WTC11 (cell line): Measurements from ENCODE around the gene MCOLN1. TPM values are rescaled to one million over a fixed set of nuclear protein-coding genes. Genes with fewer than 3 reads are reported as not detected.

Experiments used
- CBFB ChIP-seq: sonication (generic); formaldehyde crosslinking; IDR thresholded peaks from 2 replicates; pipeline ENCODE4 v1.8.1; 2022; ENCODE audit warnings: mild to moderate bottlenecking, low read depth, missing genetic modification reagents
- ELF4 ChIP-seq: sonication (generic); formaldehyde crosslinking; IDR thresholded peaks from 2 replicates; pipeline ENCODE4 v1.8.1; 2022; ENCODE audit warnings: low read depth, mild to moderate bottlenecking, moderate library complexity, missing genetic modification reagents
- EMX1 ChIP-seq: fragments of 250-450 bp; sonication (Bioruptor Pico); IDR thresholded peaks from 2 replicates; pipeline ENCODE4 v1.8.0; 2021; ENCODE audit warnings: mild to moderate bottlenecking
- ETV6 ChIP-seq: sonication (generic); formaldehyde crosslinking; IDR thresholded peaks from 2 replicates; pipeline ENCODE4 v1.8.1; 2022; ENCODE audit warnings: mild to moderate bottlenecking, missing genetic modification reagents
- FOXK1 ChIP-seq: sonication (generic); formaldehyde crosslinking; IDR thresholded peaks from 2 replicates; pipeline ENCODE4 v1.8.0; 2022; ENCODE audit warnings: mild to moderate bottlenecking, moderate library complexity, missing genetic modification reagents
- FOXP1 ChIP-seq: sonication (generic); formaldehyde crosslinking; IDR thresholded peaks from 2 replicates; pipeline ENCODE4 v1.8.0; 2022; ENCODE audit warnings: missing genetic modification reagents, mild to moderate bottlenecking, moderate library complexity, borderline replicate concordance
- GABPB1 ChIP-seq: sonication (generic); formaldehyde crosslinking; IDR thresholded peaks from 2 replicates; pipeline ENCODE4 v1.8.1; 2023; ENCODE audit warnings: mild to moderate bottlenecking, missing genetic modification reagents
- GTF2I ChIP-seq: fragments of 250-450 bp; sonication (Bioruptor Pico); conservative IDR thresholded peaks from 2 replicates; pipeline ENCODE4 v1.4.0; 2021; ENCODE audit warnings: mild to moderate bottlenecking
- NFYB ChIP-seq: sonication (generic); formaldehyde crosslinking; conservative IDR thresholded peaks from 2 replicates; pipeline ENCODE4 v1.8.0; 2022; ENCODE audit warnings: low read depth, missing genetic modification reagents
- NR1H2 ChIP-seq: sonication (generic); formaldehyde crosslinking; IDR thresholded peaks from 2 replicates; pipeline ENCODE4 v1.9.0; 2021; ENCODE audit warnings: mild to moderate bottlenecking, moderate library complexity, missing genetic modification reagents
- RORB ChIP-seq: fragments of 250-450 bp; sonication (Bioruptor Pico); IDR thresholded peaks from 2 replicates; pipeline ENCODE4 v1.9.0; 2021; ENCODE audit warnings: mild to moderate bottlenecking
- SOX15 ChIP-seq: fragments of 250-450 bp; sonication (Bioruptor Pico); IDR thresholded peaks from 2 replicates; pipeline ENCODE4 v1.9.0; 2021; ENCODE audit warnings: mild to moderate bottlenecking
- TEAD1 ChIP-seq: sonication (generic); formaldehyde crosslinking; IDR thresholded peaks from 2 replicates; pipeline ENCODE4 v1.8.0; 2022; ENCODE audit warnings: mild to moderate bottlenecking, missing genetic modification reagents
- TEAD4 ChIP-seq: sonication (generic); formaldehyde crosslinking; IDR thresholded peaks from 2 replicates; pipeline ENCODE4 v1.8.0; 2022; ENCODE audit warnings: mild to moderate bottlenecking, missing genetic modification reagents
- TP53 ChIP-seq: sonication (generic); formaldehyde crosslinking; IDR thresholded peaks from 2 replicates; pipeline ENCODE4 v1.8.1; 2023; ENCODE audit warnings: mild to moderate bottlenecking, missing genetic modification reagents
- ZBTB21 ChIP-seq: sonication (generic); formaldehyde crosslinking; IDR thresholded peaks from 2 replicates; pipeline ENCODE4 v1.8.1; 2023; ENCODE audit warnings: mild to moderate bottlenecking, missing genetic modification reagents, borderline replicate concordance
- ZNF219 ChIP-seq: sonication (generic); formaldehyde crosslinking; IDR thresholded peaks from 2 replicates; pipeline ENCODE4 v1.8.0; 2023; ENCODE audit warnings: missing genetic modification reagents, mild to moderate bottlenecking, borderline replicate concordance
- ZNF671 ChIP-seq: fragments of 250-450 bp; sonication (Bioruptor Pico); IDR thresholded peaks from 2 replicates; pipeline ENCODE4 v1.8.0; 2021; ENCODE audit warnings: mild to moderate bottlenecking
- total RNA-seq: library from RNA; stranded (reverse); gene quantifications from 3 replicates; pipeline ENCODE4 v1.2.3, GENCODE V29; 2021
- TF ChIP-seq, protein P1 (sequence below): fragments of 250-450 bp; sonication (Bioruptor Pico); IDR thresholded peaks from 2 replicates; pipeline ENCODE4 v2.1.2; 2022; ENCODE audit warnings: mild to moderate bottlenecking, moderate library complexity
- TF ChIP-seq, protein P2 (sequence below): sonication (generic); formaldehyde crosslinking; IDR thresholded peaks from 2 replicates; pipeline ENCODE4 v1.8.0; 2023; ENCODE audit warnings: mild to moderate bottlenecking, missing genetic modification reagents
- TF ChIP-seq, protein P3 (sequence below): sonication (generic); formaldehyde crosslinking; IDR thresholded peaks from 2 replicates; pipeline ENCODE4 v1.8.0; 2022; ENCODE audit warnings: missing genetic modification reagents
- TF ChIP-seq, protein P4 (sequence below): fragments of 200-600 bp; IDR thresholded peaks from 2 replicates; pipeline ENCODE4 v1.8.0; 2022; ENCODE audit warnings: antibody characterized with exemption
- TF ChIP-seq, protein P5 (sequence below): sonication (generic); formaldehyde crosslinking; IDR thresholded peaks from 2 replicates; pipeline ENCODE4 v1.8.0; 2022; ENCODE audit warnings: mild to moderate bottlenecking, missing genetic modification reagents
- TF ChIP-seq, protein P6 (sequence below): sonication (generic); formaldehyde crosslinking; conservative IDR thresholded peaks from 2 replicates; pipeline ENCODE4 v1.8.1; 2023; ENCODE audit warnings: mild to moderate bottlenecking, low read depth, missing genetic modification reagents, moderate library complexity

Gene MCOLN1
- total RNA-seq, 1 experiment from 2014 or later: 19.7 TPM

DNA sequence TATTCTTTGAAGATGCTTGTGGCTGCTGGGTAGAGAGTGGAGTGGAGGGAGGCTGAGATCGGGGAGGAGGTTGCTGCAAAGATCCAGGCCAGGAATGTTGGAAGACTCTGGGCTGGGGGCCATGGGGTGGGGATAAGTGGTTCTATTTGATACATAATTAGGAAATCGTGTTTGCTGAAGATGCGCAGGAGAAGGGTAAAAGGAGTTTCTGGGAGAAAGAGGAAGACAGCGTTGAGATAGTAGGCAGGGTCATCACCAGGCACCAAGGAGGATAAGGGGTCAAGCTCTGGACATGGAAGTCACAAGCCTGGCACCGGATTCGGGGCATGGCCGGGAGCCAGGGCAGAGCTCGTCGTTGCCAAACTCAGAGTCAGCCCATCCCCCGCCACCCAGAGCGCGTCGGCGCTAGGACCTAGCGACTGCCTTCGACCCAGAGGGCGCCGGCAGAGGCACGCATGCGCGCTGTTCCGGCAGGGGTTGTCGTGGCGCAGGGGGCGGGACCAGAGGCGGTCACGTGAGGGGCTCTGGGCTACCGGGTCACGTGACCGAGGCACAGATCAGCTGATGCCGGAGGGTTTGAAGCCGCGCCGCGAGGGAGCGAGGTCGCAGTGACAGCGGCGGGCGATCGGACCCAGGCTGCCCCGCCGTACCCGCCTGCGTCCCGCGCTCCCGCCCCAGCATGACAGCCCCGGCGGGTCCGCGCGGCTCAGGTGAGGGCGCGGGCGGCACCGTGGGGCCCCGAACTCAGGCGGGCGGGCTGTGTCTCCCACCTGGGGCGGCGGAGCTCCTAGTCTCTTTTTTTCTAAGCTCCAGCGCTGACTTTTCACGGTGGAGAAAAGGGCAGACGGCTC lies at the start of gene MCOLN1 (continued):
- TF ChIP-seq GABPB1 (CRISPR knock-in tag): peak; percentile 56; the same call in 1 of the 2 replicates
- no peak for TF ChIP-seq RORB (CRISPR knock-in tag)
- TF ChIP-seq ELF4 (CRISPR knock-in tag): no peak
- peak; percentile 95 for TF ChIP-seq FOXK1 (CRISPR knock-in tag)
- TF ChIP-seq NR1H2 (CRISPR knock-in tag): no peak
- TF ChIP-seq, protein P1, sequence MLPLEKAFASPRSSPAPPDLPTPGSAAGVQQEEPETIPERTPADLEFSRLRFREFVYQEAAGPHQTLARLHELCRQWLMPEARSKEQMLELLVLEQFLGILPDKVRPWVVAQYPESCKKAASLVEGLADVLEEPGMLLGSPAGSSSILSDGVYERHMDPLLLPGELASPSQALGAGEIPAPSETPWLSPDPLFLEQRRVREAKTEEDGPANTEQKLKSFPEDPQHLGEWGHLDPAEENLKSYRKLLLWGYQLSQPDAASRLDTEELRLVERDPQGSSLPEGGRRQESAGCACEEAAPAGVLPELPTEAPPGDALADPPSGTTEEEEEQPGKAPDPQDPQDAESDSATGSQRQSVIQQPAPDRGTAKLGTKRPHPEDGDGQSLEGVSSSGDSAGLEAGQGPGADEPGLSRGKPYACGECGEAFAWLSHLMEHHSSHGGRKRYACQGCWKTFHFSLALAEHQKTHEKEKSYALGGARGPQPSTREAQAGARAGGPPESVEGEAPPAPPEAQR (CRISPR knock-in tag): no peak
- peak; percentile 69 for TF ChIP-seq ETV6
- peak; percentile 72 for TF ChIP-seq FOXP1 (CRISPR knock-in tag)
- TF ChIP-seq, protein P2, sequence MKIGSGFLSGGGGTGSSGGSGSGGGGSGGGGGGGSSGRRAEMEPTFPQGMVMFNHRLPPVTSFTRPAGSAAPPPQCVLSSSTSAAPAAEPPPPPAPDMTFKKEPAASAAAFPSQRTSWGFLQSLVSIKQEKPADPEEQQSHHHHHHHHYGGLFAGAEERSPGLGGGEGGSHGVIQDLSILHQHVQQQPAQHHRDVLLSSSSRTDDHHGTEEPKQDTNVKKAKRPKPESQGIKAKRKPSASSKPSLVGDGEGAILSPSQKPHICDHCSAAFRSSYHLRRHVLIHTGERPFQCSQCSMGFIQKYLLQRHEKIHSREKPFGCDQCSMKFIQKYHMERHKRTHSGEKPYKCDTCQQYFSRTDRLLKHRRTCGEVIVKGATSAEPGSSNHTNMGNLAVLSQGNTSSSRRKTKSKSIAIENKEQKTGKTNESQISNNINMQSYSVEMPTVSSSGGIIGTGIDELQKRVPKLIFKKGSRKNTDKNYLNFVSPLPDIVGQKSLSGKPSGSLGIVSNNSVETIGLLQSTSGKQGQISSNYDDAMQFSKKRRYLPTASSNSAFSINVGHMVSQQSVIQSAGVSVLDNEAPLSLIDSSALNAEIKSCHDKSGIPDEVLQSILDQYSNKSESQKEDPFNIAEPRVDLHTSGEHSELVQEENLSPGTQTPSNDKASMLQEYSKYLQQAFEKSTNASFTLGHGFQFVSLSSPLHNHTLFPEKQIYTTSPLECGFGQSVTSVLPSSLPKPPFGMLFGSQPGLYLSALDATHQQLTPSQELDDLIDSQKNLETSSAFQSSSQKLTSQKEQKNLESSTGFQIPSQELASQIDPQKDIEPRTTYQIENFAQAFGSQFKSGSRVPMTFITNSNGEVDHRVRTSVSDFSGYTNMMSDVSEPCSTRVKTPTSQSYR (CRISPR knock-in tag): peak; percentile 92; the same call in 1 of the 2 replicates
- TF ChIP-seq, protein P3, sequence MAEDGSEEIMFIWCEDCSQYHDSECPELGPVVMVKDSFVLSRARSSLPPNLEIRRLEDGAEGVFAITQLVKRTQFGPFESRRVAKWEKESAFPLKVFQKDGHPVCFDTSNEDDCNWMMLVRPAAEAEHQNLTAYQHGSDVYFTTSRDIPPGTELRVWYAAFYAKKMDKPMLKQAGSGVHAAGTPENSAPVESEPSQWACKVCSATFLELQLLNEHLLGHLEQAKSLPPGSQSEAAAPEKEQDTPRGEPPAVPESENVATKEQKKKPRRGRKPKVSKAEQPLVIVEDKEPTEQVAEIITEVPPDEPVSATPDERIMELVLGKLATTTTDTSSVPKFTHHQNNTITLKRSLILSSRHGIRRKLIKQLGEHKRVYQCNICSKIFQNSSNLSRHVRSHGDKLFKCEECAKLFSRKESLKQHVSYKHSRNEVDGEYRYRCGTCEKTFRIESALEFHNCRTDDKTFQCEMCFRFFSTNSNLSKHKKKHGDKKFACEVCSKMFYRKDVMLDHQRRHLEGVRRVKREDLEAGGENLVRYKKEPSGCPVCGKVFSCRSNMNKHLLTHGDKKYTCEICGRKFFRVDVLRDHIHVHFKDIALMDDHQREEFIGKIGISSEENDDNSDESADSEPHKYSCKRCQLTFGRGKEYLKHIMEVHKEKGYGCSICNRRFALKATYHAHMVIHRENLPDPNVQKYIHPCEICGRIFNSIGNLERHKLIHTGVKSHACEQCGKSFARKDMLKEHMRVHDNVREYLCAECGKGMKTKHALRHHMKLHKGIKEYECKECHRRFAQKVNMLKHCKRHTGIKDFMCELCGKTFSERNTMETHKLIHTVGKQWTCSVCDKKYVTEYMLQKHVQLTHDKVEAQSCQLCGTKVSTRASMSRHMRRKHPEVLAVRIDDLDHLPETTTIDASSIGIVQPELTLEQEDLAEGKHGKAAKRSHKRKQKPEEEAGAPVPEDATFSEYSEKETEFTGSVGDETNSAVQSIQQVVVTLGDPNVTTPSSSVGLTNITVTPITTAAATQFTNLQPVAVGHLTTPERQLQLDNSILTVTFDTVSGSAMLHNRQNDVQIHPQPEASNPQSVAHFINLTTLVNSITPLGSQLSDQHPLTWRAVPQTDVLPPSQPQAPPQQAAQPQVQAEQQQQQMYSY (CRISPR knock-in tag): peak; percentile 92
- TF ChIP-seq NFYB (CRISPR knock-in tag): no peak
- no peak for TF ChIP-seq SOX15
- TF ChIP-seq TEAD4 (CRISPR knock-in tag): no peak
- TF ChIP-seq EMX1 (CRISPR knock-in tag): no peak; the same call in 1 of the 2 replicates
- TF ChIP-seq ZBTB21 (CRISPR knock-in tag): no peak
- no peak for TF ChIP-seq ZNF219 (CRISPR knock-in tag)
- TF ChIP-seq, protein P4, sequence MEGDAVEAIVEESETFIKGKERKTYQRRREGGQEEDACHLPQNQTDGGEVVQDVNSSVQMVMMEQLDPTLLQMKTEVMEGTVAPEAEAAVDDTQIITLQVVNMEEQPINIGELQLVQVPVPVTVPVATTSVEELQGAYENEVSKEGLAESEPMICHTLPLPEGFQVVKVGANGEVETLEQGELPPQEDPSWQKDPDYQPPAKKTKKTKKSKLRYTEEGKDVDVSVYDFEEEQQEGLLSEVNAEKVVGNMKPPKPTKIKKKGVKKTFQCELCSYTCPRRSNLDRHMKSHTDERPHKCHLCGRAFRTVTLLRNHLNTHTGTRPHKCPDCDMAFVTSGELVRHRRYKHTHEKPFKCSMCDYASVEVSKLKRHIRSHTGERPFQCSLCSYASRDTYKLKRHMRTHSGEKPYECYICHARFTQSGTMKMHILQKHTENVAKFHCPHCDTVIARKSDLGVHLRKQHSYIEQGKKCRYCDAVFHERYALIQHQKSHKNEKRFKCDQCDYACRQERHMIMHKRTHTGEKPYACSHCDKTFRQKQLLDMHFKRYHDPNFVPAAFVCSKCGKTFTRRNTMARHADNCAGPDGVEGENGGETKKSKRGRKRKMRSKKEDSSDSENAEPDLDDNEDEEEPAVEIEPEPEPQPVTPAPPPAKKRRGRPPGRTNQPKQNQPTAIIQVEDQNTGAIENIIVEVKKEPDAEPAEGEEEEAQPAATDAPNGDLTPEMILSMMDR: no peak
- TF ChIP-seq ZNF671 (CRISPR knock-in tag): no peak
- peak; percentile 53 for TF ChIP-seq TEAD1
- no peak for TF ChIP-seq TP53
- TF ChIP-seq, protein P5, sequence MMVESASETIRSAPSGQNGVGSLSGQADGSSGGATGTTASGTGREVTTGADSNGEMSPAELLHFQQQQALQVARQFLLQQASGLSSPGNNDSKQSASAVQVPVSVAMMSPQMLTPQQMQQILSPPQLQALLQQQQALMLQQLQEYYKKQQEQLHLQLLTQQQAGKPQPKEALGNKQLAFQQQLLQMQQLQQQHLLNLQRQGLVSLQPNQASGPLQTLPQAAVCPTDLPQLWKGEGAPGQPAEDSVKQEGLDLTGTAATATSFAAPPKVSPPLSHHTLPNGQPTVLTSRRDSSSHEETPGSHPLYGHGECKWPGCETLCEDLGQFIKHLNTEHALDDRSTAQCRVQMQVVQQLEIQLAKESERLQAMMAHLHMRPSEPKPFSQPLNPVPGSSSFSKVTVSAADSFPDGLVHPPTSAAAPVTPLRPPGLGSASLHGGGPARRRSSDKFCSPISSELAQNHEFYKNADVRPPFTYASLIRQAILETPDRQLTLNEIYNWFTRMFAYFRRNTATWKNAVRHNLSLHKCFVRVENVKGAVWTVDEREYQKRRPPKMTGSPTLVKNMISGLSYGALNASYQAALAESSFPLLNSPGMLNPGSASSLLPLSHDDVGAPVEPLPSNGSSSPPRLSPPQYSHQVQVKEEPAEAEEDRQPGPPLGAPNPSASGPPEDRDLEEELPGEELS (CRISPR knock-in tag): no peak
- TF ChIP-seq, protein P6, sequence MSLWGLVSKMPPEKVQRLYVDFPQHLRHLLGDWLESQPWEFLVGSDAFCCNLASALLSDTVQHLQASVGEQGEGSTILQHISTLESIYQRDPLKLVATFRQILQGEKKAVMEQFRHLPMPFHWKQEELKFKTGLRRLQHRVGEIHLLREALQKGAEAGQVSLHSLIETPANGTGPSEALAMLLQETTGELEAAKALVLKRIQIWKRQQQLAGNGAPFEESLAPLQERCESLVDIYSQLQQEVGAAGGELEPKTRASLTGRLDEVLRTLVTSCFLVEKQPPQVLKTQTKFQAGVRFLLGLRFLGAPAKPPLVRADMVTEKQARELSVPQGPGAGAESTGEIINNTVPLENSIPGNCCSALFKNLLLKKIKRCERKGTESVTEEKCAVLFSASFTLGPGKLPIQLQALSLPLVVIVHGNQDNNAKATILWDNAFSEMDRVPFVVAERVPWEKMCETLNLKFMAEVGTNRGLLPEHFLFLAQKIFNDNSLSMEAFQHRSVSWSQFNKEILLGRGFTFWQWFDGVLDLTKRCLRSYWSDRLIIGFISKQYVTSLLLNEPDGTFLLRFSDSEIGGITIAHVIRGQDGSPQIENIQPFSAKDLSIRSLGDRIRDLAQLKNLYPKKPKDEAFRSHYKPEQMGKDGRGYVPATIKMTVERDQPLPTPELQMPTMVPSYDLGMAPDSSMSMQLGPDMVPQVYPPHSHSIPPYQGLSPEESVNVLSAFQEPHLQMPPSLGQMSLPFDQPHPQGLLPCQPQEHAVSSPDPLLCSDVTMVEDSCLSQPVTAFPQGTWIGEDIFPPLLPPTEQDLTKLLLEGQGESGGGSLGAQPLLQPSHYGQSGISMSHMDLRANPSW (CRISPR knock-in tag): no peak
- TF ChIP-seq CBFB (CRISPR knock-in tag): no peak
- TF ChIP-seq GTF2I (CRISPR knock-in tag): no peak
